ENCODE measurements around the gene CNTNAP5.

GRCh38 chr2:124050833-124051497 lies 25.9 kb downstream of the CNTNAP5 start:
- TF ChIP-seq, protein P1, sequence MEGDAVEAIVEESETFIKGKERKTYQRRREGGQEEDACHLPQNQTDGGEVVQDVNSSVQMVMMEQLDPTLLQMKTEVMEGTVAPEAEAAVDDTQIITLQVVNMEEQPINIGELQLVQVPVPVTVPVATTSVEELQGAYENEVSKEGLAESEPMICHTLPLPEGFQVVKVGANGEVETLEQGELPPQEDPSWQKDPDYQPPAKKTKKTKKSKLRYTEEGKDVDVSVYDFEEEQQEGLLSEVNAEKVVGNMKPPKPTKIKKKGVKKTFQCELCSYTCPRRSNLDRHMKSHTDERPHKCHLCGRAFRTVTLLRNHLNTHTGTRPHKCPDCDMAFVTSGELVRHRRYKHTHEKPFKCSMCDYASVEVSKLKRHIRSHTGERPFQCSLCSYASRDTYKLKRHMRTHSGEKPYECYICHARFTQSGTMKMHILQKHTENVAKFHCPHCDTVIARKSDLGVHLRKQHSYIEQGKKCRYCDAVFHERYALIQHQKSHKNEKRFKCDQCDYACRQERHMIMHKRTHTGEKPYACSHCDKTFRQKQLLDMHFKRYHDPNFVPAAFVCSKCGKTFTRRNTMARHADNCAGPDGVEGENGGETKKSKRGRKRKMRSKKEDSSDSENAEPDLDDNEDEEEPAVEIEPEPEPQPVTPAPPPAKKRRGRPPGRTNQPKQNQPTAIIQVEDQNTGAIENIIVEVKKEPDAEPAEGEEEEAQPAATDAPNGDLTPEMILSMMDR (IDR thresholded peaks at IDR 0.05; ENCODE audit: low read depth, low read length): no peak
- no peak for TF ChIP-seq EZH2phosphoT487 (IDR thresholded peaks at IDR 0.05; ENCODE audit: low read depth)
